ENCODE data around the gene SMYD3. TPM values are rescaled to one million over a fixed set of nuclear protein-coding genes. Genes with fewer than 3 reads are reported as not detected.

The SMYD3 gene
- total and polyA plus RNA-seq, 9 of the 15 experiments (the other 6 are each of a cell fraction or from before 2014, with no cell fraction given) = 128 to 440 (median 197) TPM

DNA sequence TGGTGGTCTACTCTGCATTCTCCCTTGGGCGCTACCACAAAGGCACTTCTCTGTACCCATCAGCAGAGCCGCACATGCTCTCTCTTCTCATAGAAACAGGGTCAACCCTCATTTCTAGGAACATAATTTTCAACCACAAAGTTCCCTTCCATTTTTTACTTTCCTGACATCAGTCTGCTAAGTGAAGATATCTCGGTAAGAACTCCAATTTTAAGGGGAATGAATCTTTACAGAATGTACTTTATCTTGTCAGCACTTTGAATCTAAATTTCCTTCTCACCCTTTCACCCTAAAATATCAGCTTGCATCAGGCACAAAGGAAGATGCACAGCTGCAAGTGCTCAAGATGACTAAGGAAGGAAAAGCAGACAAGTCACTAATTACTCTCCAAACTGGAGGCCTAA lies 545.9 kb downstream of the SMYD3 start (continued):
- TF ChIP-seq, protein P1, sequence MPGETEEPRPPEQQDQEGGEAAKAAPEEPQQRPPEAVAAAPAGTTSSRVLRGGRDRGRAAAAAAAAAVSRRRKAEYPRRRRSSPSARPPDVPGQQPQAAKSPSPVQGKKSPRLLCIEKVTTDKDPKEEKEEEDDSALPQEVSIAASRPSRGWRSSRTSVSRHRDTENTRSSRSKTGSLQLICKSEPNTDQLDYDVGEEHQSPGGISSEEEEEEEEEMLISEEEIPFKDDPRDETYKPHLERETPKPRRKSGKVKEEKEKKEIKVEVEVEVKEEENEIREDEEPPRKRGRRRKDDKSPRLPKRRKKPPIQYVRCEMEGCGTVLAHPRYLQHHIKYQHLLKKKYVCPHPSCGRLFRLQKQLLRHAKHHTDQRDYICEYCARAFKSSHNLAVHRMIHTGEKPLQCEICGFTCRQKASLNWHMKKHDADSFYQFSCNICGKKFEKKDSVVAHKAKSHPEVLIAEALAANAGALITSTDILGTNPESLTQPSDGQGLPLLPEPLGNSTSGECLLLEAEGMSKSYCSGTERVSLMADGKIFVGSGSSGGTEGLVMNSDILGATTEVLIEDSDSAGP (CRISPR knock-in tag; IDR thresholded peaks at IDR 0.05) = no peak
- TF ChIP-seq RCOR1 (IDR thresholded peaks at IDR 0.05; ENCODE audit: borderline replicate concordance in 1 of 2, low read depth in 2 of 2, low read length in 2 of 2) = peak in 1 of 2 experiments; percentile 59; a peak in 1 of 4 replicates

DNA sequence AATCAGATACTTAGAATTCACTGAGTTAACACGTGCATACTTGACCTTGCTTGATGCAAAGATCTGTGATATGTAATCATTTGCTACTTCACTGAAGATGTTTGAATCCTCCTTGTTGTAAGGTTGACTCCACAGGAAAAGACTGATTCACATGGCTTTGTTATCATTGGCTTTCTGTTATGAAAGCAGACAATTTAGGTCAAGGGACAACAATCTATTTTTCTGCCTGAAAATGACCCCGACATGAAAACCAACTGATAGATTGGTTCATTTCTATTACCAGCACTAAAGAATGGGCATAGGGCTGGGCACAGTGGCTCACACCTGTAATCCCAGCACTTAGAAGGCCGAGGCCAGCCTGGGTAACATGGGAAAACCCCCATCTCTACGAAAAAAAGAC lies 546.9 kb downstream of the SMYD3 start:
- no peaks in the 10 kb centered on the region for H3K27me3 ChIP-seq (ENCODE audit: control insufficient read depth in 2 of 2, insufficient read depth in 2 of 2, low read length in 2 of 2)
- POLR2A ChIA-PET = interaction anchor here (0.7 to 2.9 kb wide), 2 partner anchors 12 to 315 kb away, joined by 4 to 13 read pairs; no protein-coding TSS in a partner anchor
- TF ChIP-seq, protein P2, sequence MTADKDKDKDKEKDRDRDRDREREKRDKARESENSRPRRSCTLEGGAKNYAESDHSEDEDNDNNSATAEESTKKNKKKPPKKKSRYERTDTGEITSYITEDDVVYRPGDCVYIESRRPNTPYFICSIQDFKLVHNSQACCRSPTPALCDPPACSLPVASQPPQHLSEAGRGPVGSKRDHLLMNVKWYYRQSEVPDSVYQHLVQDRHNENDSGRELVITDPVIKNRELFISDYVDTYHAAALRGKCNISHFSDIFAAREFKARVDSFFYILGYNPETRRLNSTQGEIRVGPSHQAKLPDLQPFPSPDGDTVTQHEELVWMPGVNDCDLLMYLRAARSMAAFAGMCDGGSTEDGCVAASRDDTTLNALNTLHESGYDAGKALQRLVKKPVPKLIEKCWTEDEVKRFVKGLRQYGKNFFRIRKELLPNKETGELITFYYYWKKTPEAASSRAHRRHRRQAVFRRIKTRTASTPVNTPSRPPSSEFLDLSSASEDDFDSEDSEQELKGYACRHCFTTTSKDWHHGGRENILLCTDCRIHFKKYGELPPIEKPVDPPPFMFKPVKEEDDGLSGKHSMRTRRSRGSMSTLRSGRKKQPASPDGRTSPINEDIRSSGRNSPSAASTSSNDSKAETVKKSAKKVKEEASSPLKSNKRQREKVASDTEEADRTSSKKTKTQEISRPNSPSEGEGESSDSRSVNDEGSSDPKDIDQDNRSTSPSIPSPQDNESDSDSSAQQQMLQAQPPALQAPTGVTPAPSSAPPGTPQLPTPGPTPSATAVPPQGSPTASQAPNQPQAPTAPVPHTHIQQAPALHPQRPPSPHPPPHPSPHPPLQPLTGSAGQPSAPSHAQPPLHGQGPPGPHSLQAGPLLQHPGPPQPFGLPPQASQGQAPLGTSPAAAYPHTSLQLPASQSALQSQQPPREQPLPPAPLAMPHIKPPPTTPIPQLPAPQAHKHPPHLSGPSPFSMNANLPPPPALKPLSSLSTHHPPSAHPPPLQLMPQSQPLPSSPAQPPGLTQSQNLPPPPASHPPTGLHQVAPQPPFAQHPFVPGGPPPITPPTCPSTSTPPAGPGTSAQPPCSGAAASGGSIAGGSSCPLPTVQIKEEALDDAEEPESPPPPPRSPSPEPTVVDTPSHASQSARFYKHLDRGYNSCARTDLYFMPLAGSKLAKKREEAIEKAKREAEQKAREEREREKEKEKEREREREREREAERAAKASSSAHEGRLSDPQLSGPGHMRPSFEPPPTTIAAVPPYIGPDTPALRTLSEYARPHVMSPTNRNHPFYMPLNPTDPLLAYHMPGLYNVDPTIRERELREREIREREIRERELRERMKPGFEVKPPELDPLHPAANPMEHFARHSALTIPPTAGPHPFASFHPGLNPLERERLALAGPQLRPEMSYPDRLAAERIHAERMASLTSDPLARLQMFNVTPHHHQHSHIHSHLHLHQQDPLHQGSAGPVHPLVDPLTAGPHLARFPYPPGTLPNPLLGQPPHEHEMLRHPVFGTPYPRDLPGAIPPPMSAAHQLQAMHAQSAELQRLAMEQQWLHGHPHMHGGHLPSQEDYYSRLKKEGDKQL (CRISPR knock-in tag; IDR thresholded peaks at IDR 0.05; ENCODE audit: borderline replicate concordance) = no peak
- in situ Hi-C loops (cut with MboI) (no loop called here), intact Hi-C loops (cut with micrococcal nuclease) (no loop called here)
- 72% methylated on average over 4 of the region's 4 CpGs for WGBS (ENCODE audit: insufficient coverage, low coverage, missing lambda C conversion rate)
- FAIRE-seq (no peak), ATAC-seq (no peak), DNase-seq (ENCODE audit: extremely low read depth in 1 of 4, low spot score in 3 of 4) (no peak)
- no peak overlapping the region for H3K4me2 ChIP-seq (ENCODE audit: insufficient read depth, low read length)
- BruUV-seq (replicated peaks) = no TSS peak
- H2AFZ ChIP-seq (ENCODE audit: low read depth, low read length) = no peak overlapping the region
- H3K9ac ChIP-seq (ENCODE audit: insufficient read depth in 1 of 2, low read depth in 2 of 2, low read length in 2 of 2) = no peak overlapping the region
- no peak overlapping the region for H3K27ac ChIP-seq (ENCODE audit: extremely low read depth, low read depth, low read length)
- peaks cover 96% of the 10 kb centered on the region for H3K79me2 ChIP-seq (ENCODE audit: control insufficient read depth, insufficient read depth, low read length)
- peaks cover 3% of the 10 kb centered on the region for H3K9me1 ChIP-seq (ENCODE audit: control insufficient read depth, insufficient read depth, low read length)
- H3K4me1 ChIP-seq (replicated peaks in 1 of 2; ENCODE audit: control insufficient read depth in 2 of 2, insufficient read depth in 2 of 2, low read length in 2 of 2) = peaks cover 8 to 24% of the 10 kb centered on the region in 2 experiments; a peak in 3 of 5 replicates
- CTCF ChIA-PET (ENCODE audit: low intra/inter-chr PET ratio) = no interaction called here
- H3K4me3 ChIP-seq = no peak overlapping the region
- H4K20me1 ChIP-seq (replicated peaks; ENCODE audit: control insufficient read depth, insufficient read depth, low read length) = peaks cover 11% of the 10 kb centered on the region; the same call in 1 of the 2 replicates
- H3K9me3 ChIP-seq (replicated peaks; ENCODE audit: control insufficient read depth, insufficient read depth, low read depth, low read length) = no peaks in the 10 kb centered on the region
- H3K36me3 ChIP-seq (ENCODE audit: control insufficient read depth, insufficient read depth, low read length) = peaks cover 28% of the 10 kb centered on the region

All from K562 (cell line).